HG02885 (cell line): ENCODE measurements around the gene KCNQ2.

Source experiments
- ATAC-seq: cut with Tn5 transposase; IDR thresholded peaks from one replicate; pipeline ENCODE4 v1.9.1; 2021; ENCODE audit warnings: mild to moderate bottlenecking; ENCODE audit not compliant: unreplicated experiment, poor library complexity

KCNQ2 gene

GRCh38 chr20:63377951-63378381 is 94.5 kb downstream of the KCNQ2 start:
- no peak for ATAC-seq

- no peak for ATAC-seq
Measured at GRCh38 chr20:63377256-63377941, 95.1 kb downstream of the KCNQ2 start.

GRCh38 chr20:63376283-63377250 is 95.9 kb downstream of the KCNQ2 start:
- no peak for ATAC-seq

- ATAC-seq, result no peak
Measured at GRCh38 chr20:63375438-63375837, 97.0 kb downstream of the KCNQ2 start.

GRCh38 chr20:63374504-63374903 is 98.0 kb downstream of the KCNQ2 start:
- ATAC-seq, result no peak

- ATAC-seq, result no peak
Measured at GRCh38 chr20:63373996-63374395, 98.5 kb downstream of the KCNQ2 start.

GRCh38 chr20:63372971-63373885 is 99.2 kb downstream of the KCNQ2 start:
- ATAC-seq, result no peak

- no peak for ATAC-seq
Measured at GRCh38 chr20:63371291-63371865, 101.1 kb downstream of the KCNQ2 start.

- no peak for ATAC-seq
Measured at GRCh38 chr20:63370618-63371187, 101.8 kb downstream of the KCNQ2 start.

- ATAC-seq, result no peak
Measured at GRCh38 chr20:63369724-63370617, 102.5 kb downstream of the KCNQ2 start.

- no peak for ATAC-seq
Measured at GRCh38 chr20:63369024-63369530, 103.4 kb downstream of the KCNQ2 start.

GRCh38 chr20:63368151-63368550 is 104.3 kb downstream of the KCNQ2 start:
- no peak for ATAC-seq

- ATAC-seq, result no peak
Measured at GRCh38 chr20:63367446-63368055, 104.9 kb downstream of the KCNQ2 start.

- ATAC-seq, result no peak
Measured at GRCh38 chr20:63366390-63367365, 105.8 kb downstream of the KCNQ2 start.

- no peak for ATAC-seq
Measured at GRCh38 chr20:63365601-63366389, 106.7 kb downstream of the KCNQ2 start.
